Uterus (tissue), 4 donors: ENCODE results near the gene ACKR2. TPM values are rescaled to one million over a fixed set of nuclear protein-coding genes. Genes with fewer than 3 reads are reported as not detected.

Experiments
- DNase-seq, 2 donors: peaks; one replicate each; pipeline ENCODE4 v3.0.0-alpha.2; 2019 to 2020
- H3K27ac ChIP-seq, 2 donors: fragments of 200-600 bp; sonication (generic); 1 replicate in 1 of 2; 2 replicates in 1 of 2; pipeline ENCODE4 v1.5.1; 2016 to 2018
- H3K27me3 ChIP-seq, 2 donors: fragments of 200-600 bp; sonication (generic); one replicate each; pipeline ENCODE4 v1.5.1; 2018 to 2019; ENCODE audit warnings: control low read depth in 1 of 2
- H3K36me3 ChIP-seq, 2 donors: fragments of 200-600 bp; sonication (generic); one replicate each; pipeline ENCODE4 v1.5.1; 2019; ENCODE audit warnings: control low read depth in 1 of 2
- H3K4me1 ChIP-seq, 2 donors: fragments of 200-600 bp; sonication (generic); one replicate each; pipeline ENCODE4 v1.5.1; 2018 to 2019; ENCODE audit warnings: control low read depth in 1 of 2
- H3K4me3 ChIP-seq, 2 donors: fragments of 200-600 bp; sonication (generic); 1 replicate in 1 of 2; 2 replicates in 1 of 2; pipeline ENCODE4 v1.5.1; 2018 to 2019; ENCODE audit warnings: mild to moderate bottlenecking in 1 of 2
- H3K9me3 ChIP-seq, 2 donors: fragments of 200-600 bp; sonication (generic); one replicate each; pipeline ENCODE4 v1.5.1; 2019; ENCODE audit warnings: control low read depth in 1 of 2
- CTCF ChIP-seq, 4 experiments: fragments of 200-600 bp in 2 of 4; fragments of 450-650 bp in 2 of 4; sonication (generic) in 2 of 4; IDR thresholded peaks; one replicate each; pipeline ENCODE4 v1.5.1; 2016 to 2019; ENCODE audit warnings: antibody characterized with exemption in 4 of 4, mild to moderate bottlenecking in 2 of 4, moderate library complexity in 1 of 4
- POLR2A ChIP-seq, 2 donors: fragments of 450-650 bp; IDR thresholded peaks; one replicate each; pipeline ENCODE4 v1.6.1; 2016; ENCODE audit warnings: antibody characterized with exemption in 2 of 2, mild to moderate bottlenecking in 1 of 2, moderate library complexity in 1 of 2
- intact Hi-C: fragments of 100-400 bp; cut with DNase I; formaldehyde crosslinking; loops from one replicate; pipeline ENCODE4 v1.15.1; 2023; ENCODE audit warnings: low total_unique reads
- total RNA-seq, 4 donors: library from RNA; depleted of rRNA in 3 of 4; stranded (reverse); fragments of >200 nt in 3 of 4; gene quantifications; one replicate each; pipeline versions ENCODE4 v1.1.0 to v1.2.4, GENCODE V29; 2014 to 2023
- donor health status: DM: yes; HTN: yes; CAD: no.

The ACKR2 gene
- total RNA-seq, 4 donors from 2014 or later, result 1.5 to 8.7 (median 4.7) TPM

DNA sequence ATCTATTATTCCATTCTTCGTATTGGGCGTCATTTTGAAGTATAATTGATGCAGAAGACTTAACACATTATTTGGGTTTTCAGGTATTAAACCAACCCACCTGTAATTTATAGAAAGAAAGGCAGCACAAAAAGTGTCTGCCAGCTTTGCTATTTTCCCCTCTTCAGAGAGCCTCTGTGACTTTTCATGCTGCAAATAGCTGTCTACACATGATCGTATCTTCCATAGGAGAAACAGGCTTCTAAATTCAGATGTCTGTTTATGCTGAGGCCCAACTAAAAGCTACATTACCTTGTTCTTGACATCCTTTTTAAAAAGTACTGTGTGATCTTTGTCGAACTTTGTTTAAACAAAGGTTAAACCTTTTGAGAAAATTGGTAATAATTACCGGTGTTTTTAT, 5.0 kb downstream of the ACKR2 start:
- H3K4me1 ChIP-seq, result no peaks in the 10 kb centered on the region
- intact Hi-C loops, result no loop called here
- no peak for DNase-seq
- H3K27ac ChIP-seq, result no peak overlapping the region
- H3K36me3 ChIP-seq, result no peaks in the 10 kb centered on the region
- no peaks in the 10 kb centered on the region for H3K9me3 ChIP-seq
- H3K4me3 ChIP-seq, result no peak overlapping the region
- TF ChIP-seq POLR2A (IDR thresholded peaks at IDR 0.05), result no peak
- TF ChIP-seq CTCF (IDR thresholded peaks at IDR 0.05), result no peak
- H3K27me3 ChIP-seq, result no peaks in the 10 kb centered on the region

GRCh38 chr3:42814914-42815507, 5.8 kb downstream of the ACKR2 start:
- no peaks in the 10 kb centered on the region for H3K36me3 ChIP-seq
- H3K27me3 ChIP-seq, result no peaks in the 10 kb centered on the region
- no peak overlapping the region for H3K4me3 ChIP-seq
- no peaks in the 10 kb centered on the region for H3K9me3 ChIP-seq
- TF ChIP-seq POLR2A (IDR thresholded peaks at IDR 0.05) (no peak), CTCF (IDR thresholded peaks at IDR 0.05) (no peak)
- H3K4me1 ChIP-seq, result no peaks in the 10 kb centered on the region
- DNase-seq, result no peak
- intact Hi-C loops, result no loop called here
- no peak overlapping the region for H3K27ac ChIP-seq

- DNase-seq, result no peak
- intact Hi-C loops, result no loop called here
- H3K9me3 ChIP-seq, result no peaks in the 10 kb centered on the region
- H3K4me1 ChIP-seq, result no peaks in the 10 kb centered on the region
- H3K27ac ChIP-seq, result no peak overlapping the region
- H3K36me3 ChIP-seq, result no peaks in the 10 kb centered on the region
- H3K4me3 ChIP-seq, result no peak overlapping the region
- H3K27me3 ChIP-seq, result no peaks in the 10 kb centered on the region
- TF ChIP-seq CTCF (IDR thresholded peaks at IDR 0.05), result no peak
- no peak for TF ChIP-seq POLR2A (IDR thresholded peaks at IDR 0.05)
These were observed 6.6 kb downstream of the ACKR2 start for GRCh38 chr3:42815826-42816225.

- intact Hi-C loops, result no loop called here
- H3K9me3 ChIP-seq, result no peaks in the 10 kb centered on the region
- H3K27me3 ChIP-seq, result no peaks in the 10 kb centered on the region
- H3K27ac ChIP-seq, result no peak overlapping the region
- H3K36me3 ChIP-seq, result no peaks in the 10 kb centered on the region
- TF ChIP-seq POLR2A (IDR thresholded peaks at IDR 0.05) (no peak), CTCF (IDR thresholded peaks at IDR 0.05) (no peak)
- H3K4me3 ChIP-seq, result no peak overlapping the region
- DNase-seq, result no peak
- H3K4me1 ChIP-seq, result no peaks in the 10 kb centered on the region
These were observed 10.2 kb downstream of the ACKR2 start for GRCh38 chr3:42819351-42819965.

DNA sequence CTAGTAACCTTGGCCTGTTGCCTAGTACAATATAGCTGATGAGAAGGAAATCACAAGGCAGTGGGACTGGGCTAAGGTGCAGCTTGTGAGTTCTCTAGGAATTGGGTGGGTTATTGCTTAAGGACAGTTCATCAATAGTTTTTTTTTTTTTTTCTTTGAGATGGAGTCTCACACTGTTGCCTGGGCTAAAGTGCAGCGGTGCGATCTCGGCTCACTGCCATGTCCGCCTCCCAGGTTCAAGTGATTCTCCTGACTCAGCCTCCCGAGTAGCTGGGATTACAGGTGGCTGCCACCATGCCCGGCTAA, 11.5 kb downstream of the ACKR2 start:
- Histone ChIP-seq H3K27me3 (no peaks in the 10 kb centered on the region), H3K36me3 (no peaks in the 10 kb centered on the region), H3K4me1 (no peaks in the 10 kb centered on the region), H3K9me3 (no peaks in the 10 kb centered on the region), H3K27ac (no peak overlapping the region), H3K4me3 (no peak overlapping the region)
- TF ChIP-seq POLR2A (IDR thresholded peaks at IDR 0.05) (no peak), CTCF (IDR thresholded peaks at IDR 0.05) (no peak)
- no peak for DNase-seq
- intact Hi-C loops, result no loop called here
